ENCODE data around the gene CCNO. TPM values are rescaled to one million over a fixed set of nuclear protein-coding genes. Genes with fewer than 3 reads are reported as not detected.

CCNO gene
- total and polyA plus RNA-seq, 2 of the 8 experiments (the other 6 are each of a cell fraction or from before 2014, with no cell fraction given) = 0.14 to 0.41 TPM

GRCh38 chr5:55211184-55211874, 22.1 kb downstream of the CCNO start:
- H2BK20ac ChIP-seq (ENCODE audit: low read length) = no peak overlapping the region
- H3K36me3 ChIP-seq (ENCODE audit: control insufficient read depth in 2 of 4, insufficient read depth in 4 of 4, low read length in 3 of 4) = no peaks in the 10 kb centered on the region
- H3K18ac ChIP-seq (ENCODE audit: extremely low read depth, low read length) = no peak overlapping the region
- no peaks in the 10 kb centered on the region for H3K27me3 ChIP-seq (replicated peaks in 1 of 4; ENCODE audit: control insufficient read depth in 3 of 4, extremely low read depth in 1 of 4, insufficient read depth in 3 of 4, low read length in 3 of 4)
- H4K91ac ChIP-seq (replicated peaks; ENCODE audit: insufficient read length, low read length) = no peak overlapping the region
- H3K4me3 ChIP-seq (ENCODE audit: extremely low read depth in 1 of 4, insufficient read depth in 2 of 4, low read depth in 3 of 4, low read length in 4 of 4) = no peak overlapping the region
- H3K9me3 ChIP-seq (ENCODE audit: insufficient read depth in 2 of 2, low read depth in 1 of 2, low read length in 1 of 2) = no peaks in the 10 kb centered on the region
- H2BK120ac ChIP-seq (replicated peaks; ENCODE audit: low read depth, low read length) = no peak overlapping the region
- H3K4me1 ChIP-seq (replicated peaks in 1 of 4; ENCODE audit: control insufficient read depth in 3 of 4, insufficient read depth in 4 of 4, low read length in 3 of 4) = no peaks in the 10 kb centered on the region
- no peak overlapping the region for H3K27ac ChIP-seq (ENCODE audit: low read depth, low read length)
- H4K8ac ChIP-seq (ENCODE audit: extremely low read depth, insufficient read depth, low read length) = no peak overlapping the region
- H3K23me2 ChIP-seq (ENCODE audit: low read depth, low read length) = no peaks in the 10 kb centered on the region
- 80% methylated on average over 2 of the region's 2 CpGs; no CpG with 5 or more reads in 1 of the 2 experiments for WGBS, 2 experiments (ENCODE audit: extremely low coverage in 1 of 2, insufficient coverage in 1 of 2, insufficient read length in 1 of 2, insufficient replicate concordance in 2 of 2, low coverage in 1 of 2, low lambda C conversion rate in 2 of 2, missing lambda C conversion rate in 1 of 2)
- H3K79me2 ChIP-seq (ENCODE audit: control insufficient read depth in 1 of 2, insufficient read depth in 2 of 2, low read length in 2 of 2) = no peaks in the 10 kb centered on the region
- H3K4ac ChIP-seq (replicated peaks; ENCODE audit: insufficient read length, low read depth, low read length) = no peak overlapping the region
- no peak overlapping the region for H2BK5ac ChIP-seq (ENCODE audit: low read depth, low read length)
- FAIRE-seq (no peak), DNase-seq (ENCODE audit: low read depth in 1 of 2, low spot score in 2 of 2) (no peak)
- H2BK15ac ChIP-seq (ENCODE audit: low read length) = no peak overlapping the region
- ChIA-PET CTCF (ENCODE audit: partially characterized antibody) (interaction anchor here (0.9 to 1.6 kb wide), 3 partner anchors 10 to 248 kb away, joined by 3 to 12 read pairs (median 4); no protein-coding TSS in a partner anchor), POLR2A (ENCODE audit: partially characterized antibody) (no interaction called here)
- no peak overlapping the region for H2AFZ ChIP-seq (ENCODE audit: low read length)
- H4K20me1 ChIP-seq (replicated peaks in 1 of 2; ENCODE audit: control insufficient read depth in 1 of 2, insufficient read depth in 2 of 2, low read length in 2 of 2) = no peaks in the 10 kb centered on the region
- no peak overlapping the region for H3K9ac ChIP-seq (replicated peaks in 1 of 4; ENCODE audit: extremely low read depth in 1 of 4, low read depth in 3 of 4, low read length in 3 of 4)
- H3K4me2 ChIP-seq (ENCODE audit: insufficient read depth in 1 of 2, low read depth in 2 of 2, low read length in 2 of 2) = no peak overlapping the region
- H4K5ac ChIP-seq (ENCODE audit: insufficient read length, low read depth, low read length) = no peak overlapping the region
- H3K56ac ChIP-seq (replicated peaks; ENCODE audit: insufficient read length, low read depth, low read length) = no peak overlapping the region
- H3K14ac ChIP-seq (ENCODE audit: insufficient read length) = no peak overlapping the region
- H3K79me1 ChIP-seq (ENCODE audit: low read depth, low read length) = no peaks in the 10 kb centered on the region
- H2BK12ac ChIP-seq (ENCODE audit: low read depth, low read length) = no peak overlapping the region
- H3K23ac ChIP-seq (ENCODE audit: insufficient read length) = no peak overlapping the region
- H2AK5ac ChIP-seq (ENCODE audit: low read depth, low read length) = no peak overlapping the region
- TF ChIP-seq SAP30 (IDR thresholded peaks at IDR 0.05; ENCODE audit: insufficient read depth, insufficient replicate concordance, low read length) = no peak
- no peak for TF ChIP-seq RXRA (IDR thresholded peaks at IDR 0.05; ENCODE audit: insufficient read depth, low read depth, low read length)
- TF ChIP-seq CTCF (IDR thresholded peaks at IDR 0.05; ENCODE audit: control extremely low read depth in 1 of 3, insufficient read depth in 1 of 3, low read depth in 1 of 3, low read length in 3 of 3) = no peak
- TF ChIP-seq TAF1 (IDR thresholded peaks at IDR 0.05; ENCODE audit: low read depth, low read length) = no peak
- no peak for TF ChIP-seq EGR1 (IDR thresholded peaks at IDR 0.05; ENCODE audit: borderline replicate concordance, low read depth, low read length)
- no peak for TF ChIP-seq ZNF274 (IDR thresholded peaks at IDR 0.05; ENCODE audit: borderline replicate concordance, extremely low read depth, low read length)
- no peak for TF ChIP-seq YY1 (IDR thresholded peaks at IDR 0.05; ENCODE audit: low read depth, low read length)
- no peak for TF ChIP-seq USF2 (IDR thresholded peaks at IDR 0.05; ENCODE audit: low read length)
- TF ChIP-seq RNF2 (IDR thresholded peaks at IDR 0.05; ENCODE audit: borderline replicate concordance, low read depth, low read length, missing control alignments, poor library complexity, severe bottlenecking) = no peak
